GM18511 (cell line): Measurements from ENCODE around the gene OAF.

Experiments
- ATAC-seq: cut with Tn5 transposase; IDR thresholded peaks from one replicate; pipeline ENCODE4 v1.9.1; 2021; ENCODE audit warnings: mild to moderate bottlenecking, moderate library complexity; ENCODE audit not compliant: unreplicated experiment

OAF gene

DNA sequence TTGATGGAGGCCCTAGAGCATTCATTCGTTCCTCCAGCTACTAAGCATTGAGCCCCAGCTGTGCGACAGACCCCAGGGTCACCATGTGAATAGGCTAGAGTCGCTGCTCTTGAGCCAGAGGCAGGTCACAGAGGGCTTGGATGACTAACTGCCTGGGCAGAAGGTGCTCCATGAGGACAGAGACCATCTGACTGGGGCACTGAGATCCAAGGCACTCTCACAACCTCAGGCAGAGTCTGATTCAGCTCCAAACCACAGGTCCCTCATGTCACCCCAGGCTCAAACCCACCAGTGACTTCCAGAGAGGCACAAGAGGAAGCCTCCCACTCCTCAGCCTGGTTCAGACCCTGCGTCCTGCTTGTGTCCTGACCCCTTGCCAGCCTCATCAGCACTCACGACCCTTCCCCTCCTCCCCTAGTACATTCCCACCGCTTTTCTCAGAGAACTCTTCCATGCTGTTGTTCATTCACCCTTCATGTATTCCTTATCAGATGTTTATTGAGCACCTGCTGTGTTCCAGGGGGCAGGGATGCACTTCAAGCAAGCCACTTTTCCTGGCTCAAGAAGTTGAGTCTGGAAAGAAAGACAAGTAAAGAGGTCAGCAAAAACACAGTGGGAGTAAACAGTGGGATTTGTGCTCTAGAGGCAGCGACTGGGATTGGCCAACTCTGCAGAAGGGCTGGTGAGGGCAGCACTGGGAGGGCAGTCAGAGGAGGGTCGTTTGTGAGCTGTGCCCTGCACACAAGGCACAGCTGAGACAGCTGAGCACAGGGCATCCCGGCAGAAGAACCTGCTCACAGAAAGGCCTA lies 9.3 kb downstream of the OAF start:
- ATAC-seq = no peak

DNA sequence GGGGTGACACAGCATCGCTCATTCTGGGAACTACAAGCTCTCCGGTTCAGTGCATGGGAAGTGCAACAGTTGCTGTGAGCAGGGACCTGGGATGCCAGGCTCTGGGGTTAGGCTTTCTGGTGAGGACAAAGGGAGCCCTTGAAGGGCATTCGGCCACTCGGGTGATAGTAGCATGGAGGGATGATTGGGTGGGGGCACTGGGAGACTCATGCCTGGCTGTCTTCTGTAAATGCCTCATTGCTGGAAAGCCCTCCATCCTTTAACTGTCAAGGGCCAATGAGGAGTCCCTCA lies 9.9 kb downstream of the OAF start:
- no peak for ATAC-seq

DNA sequence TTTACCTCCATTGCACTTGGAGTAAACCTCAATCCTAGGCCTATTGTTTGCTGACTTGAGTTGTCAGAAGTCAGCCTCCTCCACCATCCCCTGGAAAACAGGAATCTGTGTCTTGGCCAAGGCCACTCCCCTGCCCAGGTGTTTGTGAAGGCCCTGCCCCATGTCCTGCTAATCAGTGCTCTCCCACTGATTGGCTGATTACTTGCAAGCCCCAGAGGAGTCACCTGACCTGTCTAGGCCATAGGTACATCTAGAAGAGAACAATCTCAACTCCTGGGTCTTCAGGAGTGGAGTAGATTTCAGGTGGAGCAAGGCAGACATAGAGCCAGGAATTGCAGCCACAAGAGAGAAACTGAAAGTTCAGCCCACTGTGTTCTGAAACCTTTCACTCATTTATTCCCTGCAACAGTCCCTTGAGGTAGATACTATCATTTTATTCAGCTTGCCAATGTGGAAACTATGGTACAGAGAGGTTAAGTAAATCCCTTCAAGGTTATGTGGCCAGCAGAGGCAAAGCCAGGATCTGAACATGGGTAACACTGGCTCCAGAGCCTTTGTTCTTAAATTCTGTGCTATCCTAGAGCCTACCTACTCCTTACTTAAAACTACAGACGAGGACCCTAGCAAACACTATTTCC lies 10.4 kb downstream of the OAF start:
- ATAC-seq = no peak

DNA sequence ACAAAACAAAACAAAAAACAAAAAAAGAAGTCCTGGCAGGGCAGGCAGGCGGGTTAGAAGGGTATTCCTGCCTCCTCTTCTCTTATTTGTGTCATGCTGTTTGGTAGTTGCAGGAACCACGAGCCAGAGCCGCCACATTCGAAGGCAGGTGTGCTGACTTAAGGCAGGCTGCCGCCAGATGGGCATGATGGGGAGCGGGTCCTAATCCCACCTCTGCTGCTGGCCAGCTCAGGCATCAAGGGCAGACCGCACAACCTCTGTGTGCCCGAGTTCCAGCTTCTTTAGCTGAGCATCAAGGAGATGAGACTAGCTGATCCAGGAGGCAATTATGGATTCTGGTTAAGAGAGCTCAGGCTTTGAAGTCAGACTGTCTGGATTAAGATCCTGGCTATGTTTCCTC lies 12.1 kb downstream of the OAF start:
- no peak for ATAC-seq

DNA sequence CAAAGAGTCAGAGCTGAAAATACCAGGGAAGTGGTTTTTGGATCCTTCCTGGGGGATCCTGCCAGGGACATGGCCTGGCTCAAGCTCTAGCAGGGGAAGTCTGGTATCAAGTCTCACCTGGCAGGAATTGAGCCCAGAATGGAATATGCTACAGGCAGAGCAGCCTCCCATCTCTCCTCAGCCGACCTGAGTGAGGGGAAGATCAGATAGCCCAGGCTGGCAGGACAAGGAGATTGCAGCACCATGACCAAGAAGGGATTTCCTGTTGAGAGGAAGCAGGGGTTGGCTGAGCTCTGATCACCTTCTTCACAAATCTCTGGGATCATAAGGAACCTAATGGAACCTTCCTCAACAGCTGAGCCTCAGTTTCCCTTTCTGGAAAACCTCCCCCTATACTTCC lies 13.0 kb downstream of the OAF start:
- ATAC-seq = no peak

DNA sequence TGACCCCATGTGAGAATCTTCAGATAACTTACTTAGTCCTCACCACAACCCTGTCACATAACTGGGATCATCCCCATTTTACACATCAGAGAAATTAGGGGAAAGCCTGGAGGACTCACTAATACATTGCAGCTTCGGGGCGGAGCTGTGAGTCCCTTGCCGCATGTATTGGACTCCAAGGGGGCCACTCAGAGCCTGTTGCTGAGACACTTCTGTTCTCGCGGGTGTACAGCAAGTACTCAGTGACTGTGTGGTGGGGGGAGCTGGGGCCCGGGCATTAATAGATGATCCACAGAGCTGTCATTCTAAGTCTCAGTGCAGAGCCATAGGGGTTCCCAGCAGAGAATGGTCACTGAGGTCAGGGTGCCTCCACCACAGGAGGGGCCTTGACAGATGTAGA lies 13.5 kb downstream of the OAF start:
- ATAC-seq = no peak

DNA sequence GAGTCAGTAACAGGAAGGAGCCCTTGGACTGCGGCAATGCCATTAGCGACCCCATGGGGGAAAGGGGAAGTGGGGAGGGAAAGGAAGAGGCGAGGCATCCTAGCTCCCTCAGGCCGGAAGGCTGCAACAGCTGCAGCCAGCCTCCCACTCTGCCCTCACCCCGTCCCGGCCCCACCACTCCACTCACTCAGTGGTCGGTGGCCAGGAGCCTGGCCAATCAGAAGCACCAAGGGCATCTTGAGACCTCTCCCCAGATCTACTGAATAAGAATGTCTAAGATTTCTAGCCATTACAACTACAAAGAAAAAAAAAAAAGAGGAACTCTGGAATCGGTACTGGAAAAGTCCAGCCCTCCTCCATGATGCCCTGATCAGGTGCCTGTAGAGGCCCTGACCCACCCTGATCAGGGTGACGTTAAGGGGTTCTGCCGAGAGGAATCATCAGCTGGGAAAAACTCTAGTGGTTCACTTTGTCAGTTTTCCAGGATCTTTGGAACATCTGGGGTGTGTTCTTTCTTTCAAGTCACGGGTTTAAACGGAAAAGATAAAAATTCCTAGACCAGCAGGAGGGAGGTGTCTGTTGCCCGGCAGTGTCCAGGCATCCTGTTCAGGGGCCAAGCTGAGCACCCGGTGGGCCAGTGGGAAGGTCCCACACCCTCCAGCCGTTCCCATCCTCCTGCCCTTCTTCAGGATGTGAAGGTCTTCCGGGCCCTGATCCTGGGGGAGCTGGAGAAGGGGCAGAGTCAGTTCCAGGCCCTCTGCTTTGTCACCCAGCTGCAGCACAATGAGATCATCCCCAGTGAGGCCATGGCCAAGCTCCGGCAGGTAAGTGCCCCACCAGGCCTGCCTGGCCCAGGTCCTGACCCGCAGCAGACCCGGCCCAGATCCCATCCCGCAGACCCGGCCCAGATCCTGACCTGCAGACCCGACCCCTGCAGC lies 14.4 kb downstream of the OAF start:
- ATAC-seq = no peak

DNA sequence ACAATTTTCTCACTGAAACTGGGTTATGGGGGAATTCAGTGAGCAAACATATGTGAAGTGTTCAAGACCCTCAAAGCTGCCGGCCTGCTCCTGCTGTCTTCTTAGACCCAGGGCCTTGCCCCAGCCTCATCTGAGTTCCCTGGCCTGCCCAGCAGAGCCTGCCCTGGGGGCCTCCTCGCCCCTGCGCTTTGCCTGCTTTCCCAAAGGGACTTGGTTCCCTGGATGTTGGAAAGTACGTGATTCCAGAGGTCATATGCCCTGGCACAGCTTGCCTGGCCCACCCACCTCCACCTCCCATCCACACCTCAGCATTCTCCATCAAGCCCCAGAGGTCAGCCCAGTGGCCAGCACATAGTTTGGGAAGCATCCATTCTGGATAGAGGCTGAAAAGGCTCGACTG lies 15.4 kb downstream of the OAF start:
- ATAC-seq = no peak

DNA sequence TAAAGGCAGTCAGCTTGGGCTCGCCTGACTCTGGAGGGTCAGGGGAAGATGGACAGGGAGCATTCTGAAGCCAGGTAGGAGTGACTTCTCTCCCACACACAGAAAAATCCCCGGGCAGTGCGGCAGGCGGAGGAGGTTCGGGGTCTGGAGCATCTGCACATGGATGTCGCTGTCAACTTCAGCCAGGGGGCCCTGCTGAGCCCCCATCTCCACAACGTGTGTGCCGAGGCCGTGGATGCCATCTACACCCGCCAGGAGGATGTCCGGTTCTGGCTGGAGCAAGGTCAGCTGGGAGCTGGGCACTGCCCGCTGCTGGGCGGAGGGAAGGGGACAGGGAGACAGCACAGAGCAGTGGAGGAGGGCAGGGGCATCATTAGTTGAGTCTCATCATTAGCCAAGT lies 15.9 kb downstream of the OAF start:
- no peak for ATAC-seq

DNA sequence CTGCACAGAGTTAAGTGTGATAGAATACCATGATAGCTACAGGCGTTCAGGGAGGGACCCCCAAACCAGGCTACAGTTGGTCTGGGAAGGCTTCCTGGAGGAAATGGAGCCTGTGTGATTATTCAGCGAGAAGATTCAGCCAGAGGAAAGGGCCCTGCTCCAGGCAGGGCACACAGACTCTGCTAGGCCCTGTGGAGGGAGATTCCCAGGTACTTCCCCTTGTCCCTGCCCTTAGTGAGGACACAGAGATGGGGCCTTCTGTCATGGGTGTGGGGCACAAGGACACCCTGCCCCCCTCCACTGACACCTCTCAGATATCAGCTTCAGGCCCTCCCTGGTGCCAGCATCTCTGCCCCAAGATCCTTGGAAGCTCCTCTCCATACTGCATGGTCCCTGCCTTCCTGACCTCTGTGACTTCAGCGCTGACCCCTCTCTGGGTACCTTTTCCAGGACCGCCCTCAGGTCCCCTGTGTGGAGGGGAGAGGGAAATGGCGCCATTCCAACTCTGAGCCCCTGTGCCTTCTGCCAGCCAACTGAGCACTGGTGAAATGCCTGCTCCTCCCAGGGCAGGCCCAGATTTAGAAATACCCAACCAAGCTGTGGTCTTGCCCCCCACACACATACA lies 16.5 kb downstream of the OAF start:
- ATAC-seq = no peak

DNA sequence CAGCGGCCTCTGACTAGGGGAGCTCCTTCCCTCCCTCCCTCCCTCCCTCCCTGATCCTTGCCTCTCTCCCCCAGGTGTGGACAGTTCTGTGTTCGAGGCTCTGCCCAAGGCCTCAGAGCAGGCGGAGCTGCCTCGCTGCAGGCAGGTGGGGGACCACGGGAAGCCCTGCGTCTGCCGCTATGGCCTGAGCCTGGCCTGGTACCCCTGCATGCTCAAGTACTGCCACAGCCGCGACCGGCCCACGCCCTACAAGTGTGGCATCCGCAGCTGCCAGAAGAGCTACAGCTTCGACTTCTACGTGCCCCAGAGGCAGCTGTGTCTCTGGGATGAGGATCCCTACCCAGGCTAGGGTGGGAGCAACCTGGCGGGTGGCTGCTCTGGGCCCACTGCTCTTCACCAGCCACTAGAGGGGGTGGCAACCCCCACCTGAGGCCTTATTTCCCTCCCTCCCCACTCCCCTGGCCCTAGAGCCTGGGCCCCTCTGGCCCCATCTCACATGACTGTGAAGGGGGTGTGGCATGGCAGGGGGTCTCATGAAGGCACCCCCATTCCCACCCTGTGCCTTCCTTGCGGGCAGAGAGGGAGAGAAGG lies 18.1 kb downstream of the OAF start:
- no peak for ATAC-seq

DNA sequence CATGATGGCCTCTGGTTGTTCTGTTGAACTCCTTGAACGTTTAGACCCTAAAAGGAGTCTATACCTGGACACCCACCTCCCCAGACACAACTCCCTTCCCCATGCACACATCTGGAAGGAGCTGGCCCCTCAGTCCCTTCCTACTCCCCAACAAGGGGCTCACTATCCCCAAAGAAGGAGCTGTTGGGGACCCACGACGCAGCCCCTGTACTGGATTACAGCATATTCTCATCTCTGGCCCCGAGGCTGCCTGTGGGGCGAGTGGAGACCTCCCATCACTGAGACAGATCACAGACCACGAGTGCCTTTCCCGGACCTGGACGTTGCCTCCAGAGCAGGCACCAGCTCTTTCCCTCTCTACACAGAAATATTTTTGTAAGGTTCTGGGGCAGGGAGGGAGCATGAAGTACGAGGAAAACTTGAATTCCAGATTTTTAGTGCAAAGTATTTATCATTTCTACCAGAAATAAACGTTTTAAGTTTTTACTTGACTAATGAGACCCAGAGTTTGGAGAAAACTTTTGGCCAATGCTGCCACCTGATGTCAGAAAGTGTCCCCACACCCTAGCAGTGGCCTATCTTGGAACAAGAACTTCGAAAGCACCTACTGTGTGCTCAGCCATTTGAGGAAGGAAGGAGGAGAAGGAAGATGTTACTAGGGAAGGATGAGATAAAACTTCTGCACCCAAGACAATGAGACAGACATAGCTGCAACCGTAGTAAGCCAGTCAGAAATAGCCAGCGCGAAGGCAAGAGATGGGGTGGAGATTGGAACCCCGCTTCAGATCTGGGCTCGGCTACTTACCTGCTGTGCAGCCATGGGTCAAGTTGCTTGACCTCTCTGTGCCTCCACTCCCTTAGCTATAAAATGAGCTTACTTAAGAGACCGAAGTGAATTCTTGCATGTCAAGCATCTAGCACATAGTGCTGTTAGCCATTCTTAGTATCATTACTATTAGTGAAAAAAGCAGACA lies 18.9 kb downstream of the OAF start:
- ATAC-seq = no peak

DNA sequence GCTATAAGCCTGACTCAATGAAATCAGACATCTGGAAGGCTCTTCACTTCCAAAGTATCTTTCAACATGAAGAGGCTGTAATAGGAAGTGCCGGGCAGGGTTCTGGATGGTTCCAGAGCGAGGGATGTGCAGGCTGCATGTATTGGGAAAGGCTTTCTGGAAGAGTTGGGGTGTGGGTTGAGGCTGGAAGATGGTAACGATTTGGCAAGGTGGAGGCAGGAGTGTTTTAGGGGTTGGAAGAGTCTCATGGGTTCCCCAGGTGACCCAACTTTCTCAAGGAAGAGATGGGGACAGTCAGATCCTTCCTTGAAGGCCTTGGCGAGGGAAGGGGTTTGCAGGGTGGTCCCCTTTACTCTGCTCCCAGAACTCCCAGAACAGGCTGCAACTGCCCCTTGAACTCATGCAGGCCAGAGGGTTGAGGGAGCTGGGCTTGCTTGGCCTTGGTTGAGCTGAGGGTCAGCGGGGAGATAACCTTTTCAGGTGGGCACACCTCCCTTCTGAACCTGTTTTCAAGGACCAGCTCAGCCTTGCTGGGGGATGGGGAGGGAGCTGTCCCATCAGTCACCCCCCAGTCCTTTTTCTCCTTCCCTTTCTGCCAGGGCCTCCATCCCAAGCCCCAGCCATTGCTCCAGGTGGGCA lies 19.7 kb downstream of the OAF start:
- ATAC-seq = no peak

DNA sequence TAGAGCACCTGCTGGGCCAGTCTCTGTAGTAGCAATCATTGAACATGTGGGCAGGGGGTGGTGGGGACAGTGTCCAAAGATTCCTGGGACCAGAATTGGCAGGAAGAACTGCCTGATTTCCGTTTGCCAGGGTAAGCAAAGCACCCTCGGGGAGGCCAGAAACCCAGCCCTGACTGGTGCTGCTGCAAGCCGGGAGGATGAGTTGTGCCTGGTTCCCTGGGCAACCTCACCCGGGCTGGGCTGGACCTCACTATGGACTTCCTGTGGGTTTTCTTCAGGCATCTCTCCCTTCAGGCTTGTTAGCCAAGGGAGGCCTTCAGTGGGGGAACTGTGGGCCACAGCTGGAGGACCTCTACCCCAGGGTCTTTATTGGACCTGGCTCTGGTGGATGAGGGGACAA lies 21.1 kb downstream of the OAF start:
- ATAC-seq = no peak

DNA sequence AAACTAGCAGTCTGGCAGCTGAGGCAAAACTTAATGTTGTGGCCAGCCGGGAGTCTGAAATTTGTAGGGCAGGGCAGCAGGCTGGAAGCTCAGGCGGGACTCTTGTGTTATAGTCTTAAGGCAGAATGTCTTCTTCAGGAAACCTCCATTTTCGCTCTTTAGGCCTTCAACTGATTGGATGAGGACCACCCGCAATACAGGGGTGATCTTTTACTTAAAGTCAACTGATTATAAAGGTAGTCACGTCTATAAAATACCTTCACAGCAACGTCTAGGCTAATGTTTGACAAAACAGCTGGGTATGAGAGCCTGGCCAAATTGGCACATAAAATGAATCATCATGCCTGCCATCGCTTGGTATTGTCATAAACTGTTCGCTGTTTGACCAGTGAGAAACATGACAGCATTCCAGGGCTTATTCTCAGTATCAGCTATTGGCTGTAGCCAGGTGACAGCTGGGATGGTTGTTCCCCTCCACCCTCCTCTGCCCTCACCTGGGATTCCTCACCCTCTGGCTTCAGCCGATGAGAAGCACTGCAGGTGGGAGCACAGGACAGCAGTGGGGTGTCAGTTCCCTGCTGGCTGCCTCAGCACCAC lies 22.5 kb downstream of the OAF start:
- no peak for ATAC-seq

DNA sequence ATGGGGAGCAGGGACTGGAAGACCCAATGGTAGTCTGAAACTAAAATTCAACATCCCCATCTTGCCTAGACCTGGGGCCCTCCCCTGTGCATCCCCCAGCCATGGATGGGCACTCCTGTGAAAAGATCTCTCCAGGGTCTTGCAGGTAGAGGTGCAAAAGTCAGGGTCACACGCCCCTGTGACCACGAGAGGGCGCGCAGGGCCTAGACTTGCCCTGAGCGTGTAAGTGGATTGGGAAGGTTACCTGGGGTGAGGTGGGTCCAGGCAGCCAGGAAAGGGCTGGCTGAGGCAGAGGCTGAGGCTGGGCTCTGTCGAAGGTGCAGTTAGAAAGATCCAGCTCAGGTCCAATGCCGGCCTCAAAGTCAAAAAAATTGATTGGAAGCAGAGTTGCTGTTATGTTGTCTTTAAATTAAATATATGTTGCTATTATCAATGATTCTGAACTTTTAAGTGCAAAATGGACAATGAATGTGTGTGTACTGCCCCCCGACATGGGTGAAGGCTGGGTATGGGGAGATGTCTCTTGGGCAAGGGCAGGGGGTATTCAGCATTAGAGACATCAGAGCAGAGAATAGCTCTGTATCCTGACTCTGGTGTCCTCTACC lies 24.3 kb downstream of the OAF start:
- no peak for ATAC-seq

DNA sequence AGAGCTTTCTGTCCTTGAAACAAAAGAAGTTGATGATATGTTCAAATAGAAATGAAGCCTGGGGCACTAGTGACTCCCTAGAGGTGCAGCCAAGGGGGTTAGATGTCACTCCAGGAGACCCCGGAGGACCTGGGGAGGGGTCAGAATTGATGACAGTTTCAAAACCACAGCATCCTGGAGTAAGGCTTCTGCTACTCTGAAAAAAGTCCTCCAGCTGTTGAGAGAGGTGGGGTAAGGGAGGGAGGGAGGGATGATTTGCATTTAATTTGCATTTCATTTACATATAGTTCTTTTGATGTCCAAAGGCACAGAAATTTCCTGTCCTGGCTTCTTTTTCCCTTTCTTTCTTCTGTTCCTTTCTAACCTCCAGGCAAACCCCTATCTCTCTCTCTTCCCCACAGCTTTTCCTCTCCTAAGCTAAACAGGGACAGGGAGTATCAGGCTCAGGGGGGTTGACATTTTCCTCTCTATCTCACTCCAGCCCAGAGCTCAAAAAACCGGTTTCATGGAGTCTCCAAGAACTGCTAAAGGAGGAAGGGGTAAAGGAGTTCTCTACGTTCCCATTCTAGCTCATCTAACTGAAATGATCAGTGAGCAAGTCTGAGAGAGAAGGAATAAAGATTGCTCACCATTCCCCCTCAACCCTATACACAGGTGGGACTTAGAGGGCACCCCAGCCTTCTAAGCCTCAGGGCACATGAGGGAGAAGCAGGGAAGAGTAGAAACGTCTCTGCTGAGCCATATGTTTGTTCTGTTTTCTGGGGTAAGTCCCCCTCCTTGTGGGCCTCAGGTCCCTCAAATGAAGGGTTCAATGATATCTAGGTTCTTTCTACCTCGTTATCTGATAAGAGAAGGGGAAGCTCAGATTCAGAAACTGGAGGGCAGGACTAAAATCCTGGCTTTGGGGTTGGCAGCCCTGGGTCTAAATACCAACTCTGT lies 25.6 kb downstream of the OAF start:
- ATAC-seq = no peak
